AG04450 (cell line): Measurements from ENCODE around the gene GID4. TPM values are rescaled to one million over a fixed set of nuclear protein-coding genes. Genes with fewer than 3 reads are reported as not detected.

Source experiments
- CTCF ChIA-PET: fragments of 300-600, 350-600 bp; formaldehyde crosslinking; extraction: SDS; loops from one replicate; lab custom pipeline; 2022; ENCODE audit warnings: antibody characterized with exemption, inconsistent platforms; lab: Charles Lee
- POLR2A ChIA-PET: fragments of 350-600 bp; formaldehyde crosslinking; extraction: SDS; loops from one replicate; lab custom pipeline; 2021; ENCODE audit warnings: antibody characterized with exemption, inconsistent platforms; lab: Yijun Ruan, JAX
- DNase-seq: peaks from one replicate; pipeline ENCODE4 v3.0.0-alpha.2; 2011; ENCODE audit warnings: low read depth, low spot score
- H3K27ac ChIP-seq: one replicate; pipeline ENCODE4 v1.5.1; 2012; ENCODE audit warnings: low read depth, low read length, control low read depth
- H3K27me3 ChIP-seq: one replicate; pipeline ENCODE4 v1.6.0; 2012; ENCODE audit warnings: low read length; ENCODE audit not compliant: control insufficient read depth, insufficient read depth
- H3K4me3 ChIP-seq: 2 replicates; pipeline ENCODE4 v1.5.1; 2011; ENCODE audit warnings: mild to moderate bottlenecking, low read depth, low read length, control low read depth
- H3K9me3 ChIP-seq: 2 replicates; pipeline ENCODE4 v1.5.1; 2012; ENCODE audit warnings: low read length; ENCODE audit not compliant: control insufficient read depth, insufficient read depth
- polyA minus RNA-seq: library from RNA; depleted of rRNA, polyadenylated mRNA; stranded (reverse); fragments of >200 nt; gene quantifications from 2 replicates; pipeline ENCODE4 v1.2.3, GENCODE V29; 2011; rRNA and poly(A)+ RNA removed
- polyA plus RNA-seq: library from polyadenylated mRNA; depleted of rRNA; stranded (reverse); fragments of >200 nt; gene quantifications from 2 replicates; pipeline ENCODE4 v1.2.3, GENCODE V29; 2011; rRNA removed
- TF ChIP-seq, protein P1 (sequence below): IDR thresholded peaks from 2 replicates; pipeline ENCODE4 v1.5.1; 2011; ENCODE audit warnings: low read depth, low read length, control low read depth, inconsistent platforms

The GID4 gene
- 6.9 and 7.6 TPM in 2 replicates for polyA plus RNA-seq
- 13.8 and 14.8 TPM in 2 replicates for polyA minus RNA-seq

DNA sequence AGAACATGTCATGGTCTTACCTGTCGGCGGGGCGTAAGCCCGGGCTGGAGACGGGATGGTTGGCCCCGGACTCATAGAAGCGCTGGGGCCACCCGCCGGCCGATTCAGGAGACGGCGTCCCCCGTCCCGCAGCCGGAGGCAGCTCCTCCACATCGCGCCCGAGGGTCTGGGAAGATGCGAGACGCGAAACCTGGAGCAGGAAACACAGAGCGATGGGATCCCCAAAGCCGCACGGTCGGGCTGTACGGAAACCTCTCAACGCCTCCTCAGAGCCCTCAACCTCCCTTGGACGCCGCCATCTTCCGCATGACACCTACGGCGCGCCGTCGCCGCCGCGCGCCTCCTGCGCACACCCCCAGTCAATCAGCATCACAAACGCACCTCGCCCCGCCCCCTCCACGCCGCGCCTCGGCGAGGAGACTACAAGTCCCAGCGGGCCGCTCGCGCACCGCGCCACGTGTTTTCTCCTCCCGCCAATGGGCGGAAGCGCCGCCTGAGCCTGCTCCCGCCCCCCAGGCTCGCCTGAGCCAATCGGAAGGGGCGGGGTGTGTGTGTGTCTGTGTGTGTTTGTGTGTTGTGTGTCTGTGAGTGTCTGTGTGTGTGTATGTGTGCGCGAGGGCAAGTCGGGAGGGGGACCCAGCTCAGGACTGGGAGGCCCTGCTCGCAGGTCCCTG is at the start of gene GID4, which contains the start of gene ATPAF2:
GID4 (plus strand) TSS at position 548 of the 674 bp plus-strand sequence; CDS start at position 605, 57 bp downstream.
ATPAF2 (minus strand) TSS at position 308 of the 674 bp plus-strand sequence; CDS start at position 153, 155 bp downstream.
- ChIA-PET CTCF (interaction anchor here (0.7 to 1.7 kb wide), 2 partner anchors 120 to 148 kb away, joined by 3 to 4 read pairs; no protein-coding TSS in a partner anchor), POLR2A (no interaction called here)
- TF ChIP-seq, protein P1, sequence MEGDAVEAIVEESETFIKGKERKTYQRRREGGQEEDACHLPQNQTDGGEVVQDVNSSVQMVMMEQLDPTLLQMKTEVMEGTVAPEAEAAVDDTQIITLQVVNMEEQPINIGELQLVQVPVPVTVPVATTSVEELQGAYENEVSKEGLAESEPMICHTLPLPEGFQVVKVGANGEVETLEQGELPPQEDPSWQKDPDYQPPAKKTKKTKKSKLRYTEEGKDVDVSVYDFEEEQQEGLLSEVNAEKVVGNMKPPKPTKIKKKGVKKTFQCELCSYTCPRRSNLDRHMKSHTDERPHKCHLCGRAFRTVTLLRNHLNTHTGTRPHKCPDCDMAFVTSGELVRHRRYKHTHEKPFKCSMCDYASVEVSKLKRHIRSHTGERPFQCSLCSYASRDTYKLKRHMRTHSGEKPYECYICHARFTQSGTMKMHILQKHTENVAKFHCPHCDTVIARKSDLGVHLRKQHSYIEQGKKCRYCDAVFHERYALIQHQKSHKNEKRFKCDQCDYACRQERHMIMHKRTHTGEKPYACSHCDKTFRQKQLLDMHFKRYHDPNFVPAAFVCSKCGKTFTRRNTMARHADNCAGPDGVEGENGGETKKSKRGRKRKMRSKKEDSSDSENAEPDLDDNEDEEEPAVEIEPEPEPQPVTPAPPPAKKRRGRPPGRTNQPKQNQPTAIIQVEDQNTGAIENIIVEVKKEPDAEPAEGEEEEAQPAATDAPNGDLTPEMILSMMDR: no peak
- H3K27ac ChIP-seq: no peak within 1 kb of the TSS
- no peaks in the 10 kb centered on the region; the same call in 1 of the 2 replicates for H3K9me3 ChIP-seq
- peak; percentile 96 for DNase-seq
- H3K4me3 ChIP-seq: peak within 1 kb of the TSS; percentile 93
- no peaks in the 10 kb centered on the region for H3K27me3 ChIP-seq

DNA sequence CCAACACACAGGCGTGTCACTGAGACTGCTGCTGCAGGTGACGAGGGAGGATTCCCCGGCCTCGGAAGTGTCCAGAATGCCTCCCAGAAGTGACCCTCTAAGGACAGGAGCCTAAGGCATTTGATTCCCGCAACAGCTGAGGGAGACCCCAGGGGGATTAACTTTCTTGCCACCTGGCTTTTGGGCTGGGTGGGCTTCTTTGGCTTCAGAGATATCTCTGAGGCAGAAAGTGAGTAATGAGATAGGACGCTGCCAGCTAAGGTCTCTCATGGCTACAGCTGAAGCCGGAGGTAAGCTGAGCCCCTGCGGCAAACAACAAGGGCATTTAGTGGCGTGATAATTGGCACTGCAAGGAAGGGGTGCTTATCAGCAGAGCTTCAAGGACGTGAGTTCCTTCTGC is 49.6 kb upstream of the GID4 start:
- Histone ChIP-seq H3K4me3 (no peak overlapping the region), H3K9me3 (no peaks in the 10 kb centered on the region), H3K27me3 (no peaks in the 10 kb centered on the region), H3K27ac (no peak overlapping the region)
- ChIA-PET POLR2A (no interaction called here), CTCF (no interaction called here)
- TF ChIP-seq, protein P1: no peak
- DNase-seq: no peak

DNA sequence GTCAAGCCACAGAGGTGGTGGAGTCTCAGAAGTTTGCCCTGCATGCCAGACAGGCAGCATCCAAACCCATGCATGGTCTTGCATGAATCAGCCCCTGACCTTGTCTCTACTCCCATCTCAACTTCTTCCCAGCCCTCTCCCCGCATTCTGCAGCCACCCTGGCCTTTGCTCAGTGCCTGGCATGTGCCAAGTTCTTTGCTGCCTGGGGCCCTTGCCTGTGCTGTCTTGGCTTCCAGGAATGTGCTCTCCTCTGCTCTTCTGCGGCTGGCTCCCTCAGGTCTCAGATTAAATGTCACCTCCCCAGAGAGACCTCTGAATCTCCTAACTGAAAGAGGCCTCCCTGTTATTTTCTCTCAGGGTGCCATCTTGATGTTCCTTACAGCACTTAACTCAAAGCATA is 48.9 kb upstream of the GID4 start:
- ChIA-PET POLR2A (no interaction called here), CTCF (no interaction called here)
- Histone ChIP-seq H3K27me3 (no peaks in the 10 kb centered on the region), H3K9me3 (no peaks in the 10 kb centered on the region), H3K27ac (no peak overlapping the region), H3K4me3 (no peak overlapping the region)
- TF ChIP-seq, protein P1: no peak
- no peak for DNase-seq

DNA sequence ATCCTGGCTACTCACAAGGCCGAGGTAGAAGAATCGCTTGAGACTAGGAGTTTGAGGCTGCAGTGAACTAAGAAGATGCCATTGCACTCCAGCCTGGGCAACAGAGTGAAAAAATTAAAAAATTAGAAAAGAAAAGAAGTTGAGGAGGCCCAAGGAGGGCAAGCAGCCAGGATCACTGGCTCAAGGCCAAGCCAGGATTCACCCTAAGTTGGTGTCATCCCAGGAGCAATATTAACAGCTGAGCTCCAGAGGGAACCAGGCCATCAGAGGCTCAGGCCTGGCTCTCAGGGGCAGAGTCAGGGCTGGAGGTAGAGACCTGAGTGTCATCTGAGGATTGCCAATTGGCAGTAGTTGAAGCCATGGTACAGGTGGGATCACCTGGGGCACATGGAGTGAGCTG is 45.8 kb upstream of the GID4 start:
- Histone ChIP-seq H3K27me3 (no peaks in the 10 kb centered on the region), H3K9me3 (no peaks in the 10 kb centered on the region), H3K27ac (no peak overlapping the region), H3K4me3 (no peak overlapping the region)
- CTCF ChIA-PET: no interaction called here
- POLR2A ChIA-PET: no interaction called here
- no peak for DNase-seq
- TF ChIP-seq, protein P1: no peak

DNA sequence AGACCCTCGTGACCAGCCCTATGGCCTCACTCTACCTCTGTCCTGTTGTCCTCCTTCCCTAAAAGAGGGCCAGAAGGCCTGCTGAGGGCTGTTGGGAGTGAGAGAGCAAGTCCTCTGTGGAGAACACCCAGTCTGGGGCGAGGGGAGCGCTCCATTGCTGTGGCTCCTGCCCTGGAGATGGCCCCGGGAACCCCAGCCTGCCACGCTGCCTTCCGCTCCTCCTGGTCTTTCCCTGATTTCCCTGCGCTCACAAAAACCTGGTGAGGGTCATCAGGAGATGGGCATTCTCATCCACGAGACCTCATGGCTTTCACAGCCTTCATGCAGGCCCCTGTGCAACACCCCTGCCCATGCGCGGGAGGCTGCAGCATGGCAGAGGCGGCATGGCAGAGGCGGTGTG is 45.4 kb upstream of the GID4 start:
- CTCF ChIA-PET: interaction anchor here (0.9 to 2.3 kb wide), 2 partner anchors 21 to 39 kb away, joined by 3 to 9 read pairs; partner anchors contain the start of genes DRC3 and TOM1L2
- H3K27me3 ChIP-seq: no peaks in the 10 kb centered on the region
- no peak for DNase-seq
- no peak overlapping the region for H3K4me3 ChIP-seq
- TF ChIP-seq, protein P1: no peak
- no peak overlapping the region for H3K27ac ChIP-seq
- H3K9me3 ChIP-seq: no peaks in the 10 kb centered on the region
- POLR2A ChIA-PET: no interaction called here
